Measurements from ENCODE around the gene ORMDL3.

Gene ORMDL3

DNA sequence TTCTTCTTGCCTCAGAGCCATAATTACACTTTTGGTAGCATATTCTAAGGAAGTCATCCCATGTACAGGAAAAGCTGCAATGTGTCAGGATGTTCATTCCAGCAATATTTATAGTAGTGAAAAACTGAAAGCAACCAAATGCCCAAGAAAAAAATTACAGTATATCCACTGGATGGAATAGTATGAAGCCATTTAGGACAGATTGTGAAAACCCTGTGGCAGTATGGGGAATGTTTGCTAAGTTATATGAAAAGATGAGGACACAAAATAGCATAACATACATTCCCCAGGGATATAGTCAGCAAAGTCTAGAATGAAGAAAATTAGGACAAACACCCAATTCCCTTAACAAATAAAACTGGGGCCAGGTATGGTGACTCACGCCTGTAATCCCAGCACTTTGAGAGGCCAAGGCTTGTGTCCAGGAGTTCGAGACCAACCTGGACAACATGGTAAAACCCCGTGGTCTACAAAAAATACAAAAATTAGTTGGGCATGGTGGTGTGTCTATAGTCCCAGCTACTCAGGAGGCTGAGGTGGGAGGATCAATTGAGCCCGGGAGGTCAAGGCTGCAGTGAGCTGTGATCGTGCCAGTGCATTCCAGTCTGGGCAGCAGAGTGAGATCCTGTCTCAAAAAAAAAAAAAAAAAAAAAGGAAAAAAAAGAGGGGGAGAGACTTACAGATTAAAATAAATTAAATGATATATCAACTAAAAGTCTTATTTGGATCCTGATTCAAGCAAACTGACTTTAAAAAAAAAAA lies 2.4 kb upstream of the ORMDL3 start:
- Histone ChIP-seq H3K27me3 (ENCODE audit: insufficient read depth, low read length, poor library complexity) (no peaks in the 10 kb centered on the region), H3K4ac (ENCODE audit: low read depth, low read length) (no peak overlapping the region), H3K23ac (ENCODE audit: low read length) (no peak overlapping the region), H2BK15ac (replicated peaks; ENCODE audit: low read depth) (no peak overlapping the region), H3K9ac (ENCODE audit: low read length) (no peak overlapping the region), H3K56ac (ENCODE audit: low read length) (no peak overlapping the region), H3K18ac (ENCODE audit: low read length) (no peak overlapping the region), H3K36me3 (ENCODE audit: control insufficient read depth, insufficient read depth, low read length) (no peaks in the 10 kb centered on the region), H3K79me2 (ENCODE audit: control insufficient read depth, insufficient read depth, low read length) (peaks cover 6% of the 10 kb centered on the region), H2BK120ac (ENCODE audit: low read depth, low read length) (no peak overlapping the region), H3K27ac (ENCODE audit: low read depth, low read length) (no peak overlapping the region), H3K4me2 (ENCODE audit: low read length) (no peak overlapping the region), H2AK5ac (ENCODE audit: low read length) (no peak overlapping the region), H4K5ac (ENCODE audit: low read length) (no peak overlapping the region), H4K8ac (ENCODE audit: low read depth, low read length) (no peak overlapping the region), H3K4me1 (ENCODE audit: control insufficient read depth, low read depth, low read length) (peaks cover 3% of the 10 kb centered on the region), H2BK5ac (ENCODE audit: low read length) (no peak overlapping the region), H3K4me3 (ENCODE audit: low read length) (no peak overlapping the region), H3K79me1 (ENCODE audit: low read length) (peaks cover 3% of the 10 kb centered on the region)
- WGBS (ENCODE audit: extremely low coverage, insufficient coverage, low lambda C conversion rate) = no CpG with 5 or more reads among the region's 5 CpGs
- DNase-seq = no peak

DNA sequence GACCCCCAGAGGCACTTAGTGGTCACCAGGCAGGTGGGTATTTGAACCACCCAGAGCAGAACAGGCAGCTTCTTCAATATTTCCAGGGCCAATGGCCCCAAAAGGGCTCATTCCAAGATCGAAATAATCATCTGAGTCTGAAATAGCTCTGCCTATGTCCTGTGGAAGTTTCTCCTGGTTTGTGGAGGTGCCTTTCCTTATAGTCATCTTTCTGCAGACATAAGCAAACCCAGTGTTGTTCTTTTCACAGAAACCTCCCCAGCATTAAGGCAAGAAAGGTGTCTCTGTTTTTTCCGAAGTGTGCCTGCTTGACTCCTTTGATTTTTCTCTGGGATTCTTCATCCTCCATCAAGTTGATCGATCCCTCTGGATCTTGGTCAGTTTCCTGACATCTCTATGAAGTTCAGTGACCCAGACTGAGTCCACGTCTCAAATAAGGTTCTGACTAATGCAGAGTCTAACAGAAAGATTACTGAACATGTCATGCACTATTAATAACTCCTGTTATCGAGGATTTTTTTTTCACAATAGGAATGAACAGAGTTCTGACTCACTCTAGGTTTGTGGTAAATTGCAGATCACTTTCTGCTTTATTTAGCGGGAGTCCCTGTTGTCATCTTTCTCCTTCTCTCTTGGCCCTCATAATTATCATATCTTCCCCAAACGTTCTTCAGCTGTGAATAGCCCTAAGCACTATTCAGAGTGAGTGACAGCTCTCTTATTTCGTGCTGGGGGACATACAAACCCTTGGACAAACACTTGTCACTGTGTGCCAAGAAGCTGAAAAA lies 1.7 kb upstream of the ORMDL3 start:
- Histone ChIP-seq H3K79me1 (ENCODE audit: low read length) (peaks cover 8% of the 10 kb centered on the region), H3K4me1 (ENCODE audit: control insufficient read depth, low read depth, low read length) (peaks cover 8% of the 10 kb centered on the region), H3K27me3 (ENCODE audit: insufficient read depth, low read length, poor library complexity) (no peaks in the 10 kb centered on the region), H3K27ac (ENCODE audit: low read depth, low read length) (no peak overlapping the region), H2BK120ac (ENCODE audit: low read depth, low read length) (no peak overlapping the region), H3K4ac (ENCODE audit: low read depth, low read length) (no peak overlapping the region), H4K8ac (ENCODE audit: low read depth, low read length) (no peak overlapping the region), H2BK15ac (replicated peaks; ENCODE audit: low read depth) (no peak overlapping the region), H3K18ac (ENCODE audit: low read length) (no peak overlapping the region), H3K79me2 (ENCODE audit: control insufficient read depth, insufficient read depth, low read length) (peaks cover 9% of the 10 kb centered on the region), H3K23ac (ENCODE audit: low read length) (no peak overlapping the region), H3K36me3 (ENCODE audit: control insufficient read depth, insufficient read depth, low read length) (no peaks in the 10 kb centered on the region), H2AK5ac (ENCODE audit: low read length) (no peak overlapping the region), H3K9ac (ENCODE audit: low read length) (no peak overlapping the region), H3K4me3 (ENCODE audit: low read length) (no peak overlapping the region), H4K5ac (ENCODE audit: low read length) (no peak overlapping the region), H2BK5ac (ENCODE audit: low read length) (no peak overlapping the region), H3K56ac (ENCODE audit: low read length) (no peak overlapping the region), H3K4me2 (ENCODE audit: low read length) (no peak overlapping the region)
- no CpG with 5 or more reads among the region's 8 CpGs for WGBS (ENCODE audit: extremely low coverage, insufficient coverage, low lambda C conversion rate)
- no peak for DNase-seq

GRCh38 chr17:39927929-39928857 lies 792 bp upstream of the ORMDL3 start:
- Histone ChIP-seq H3K4me3 (ENCODE audit: low read length) (peak overlapping the region; percentile 39), H3K4me2 (ENCODE audit: low read length) (peak overlapping the region; percentile 58), H3K4me1 (ENCODE audit: control insufficient read depth, low read depth, low read length) (peaks cover 9% of the 10 kb centered on the region), H4K8ac (ENCODE audit: low read depth, low read length) (no peak overlapping the region), H3K56ac (ENCODE audit: low read length) (peak overlapping the region; percentile 72), H2AK5ac (ENCODE audit: low read length) (no peak overlapping the region), H2BK15ac (replicated peaks; ENCODE audit: low read depth) (no peak overlapping the region), H3K9ac (ENCODE audit: low read length) (peak overlapping the region; percentile 66), H3K27me3 (ENCODE audit: insufficient read depth, low read length, poor library complexity) (no peaks in the 10 kb centered on the region), H3K4ac (ENCODE audit: low read depth, low read length) (peak overlapping the region; percentile 41), H3K18ac (ENCODE audit: low read length) (no peak overlapping the region), H2BK120ac (ENCODE audit: low read depth, low read length) (no peak overlapping the region), H3K36me3 (ENCODE audit: control insufficient read depth, insufficient read depth, low read length) (no peaks in the 10 kb centered on the region), H2BK5ac (ENCODE audit: low read length) (no peak overlapping the region), H3K79me1 (ENCODE audit: low read length) (peaks cover 11% of the 10 kb centered on the region), H3K27ac (ENCODE audit: low read depth, low read length) (peak overlapping the region; percentile 28), H4K5ac (ENCODE audit: low read length) (no peak overlapping the region), H3K79me2 (ENCODE audit: control insufficient read depth, insufficient read depth, low read length) (peaks cover 9% of the 10 kb centered on the region), H3K23ac (ENCODE audit: low read length) (no peak overlapping the region)
- DNase-seq = peak; percentile 80
- WGBS (ENCODE audit: extremely low coverage, insufficient coverage, low lambda C conversion rate) = no CpG with 5 or more reads among the region's 17 CpGs

DNA sequence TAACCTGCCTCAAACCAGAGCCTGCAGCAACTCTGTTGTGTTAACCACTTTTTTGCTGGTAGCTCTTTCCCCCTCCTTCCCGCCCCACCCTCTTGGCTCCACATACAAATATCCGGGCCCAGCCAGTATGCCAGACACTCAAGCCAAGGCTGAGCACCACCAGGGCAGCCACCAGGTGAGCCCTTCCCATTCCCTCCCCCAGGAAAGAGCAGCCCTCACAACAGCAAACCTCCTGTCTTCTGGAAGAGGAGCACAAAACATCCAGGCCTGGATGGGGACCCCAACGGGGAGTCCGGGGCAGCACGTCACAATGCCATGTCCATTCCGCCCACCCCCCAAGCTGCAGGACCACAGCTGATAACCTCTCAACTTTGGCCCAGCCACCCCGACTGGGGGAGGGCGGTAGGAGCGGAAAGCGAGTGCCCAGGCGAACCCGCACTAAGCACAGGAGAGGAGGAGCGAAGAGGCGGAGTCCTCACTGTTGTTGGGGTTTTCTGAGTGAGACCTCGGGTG lies 757 bp downstream of the ORMDL3 start:
- Histone ChIP-seq H3K4me2 (ENCODE audit: low read length) (peak overlapping the region; percentile 29), H3K23ac (ENCODE audit: low read length) (no peak overlapping the region), H3K36me3 (ENCODE audit: control insufficient read depth, insufficient read depth, low read length) (no peaks in the 10 kb centered on the region), H3K79me1 (ENCODE audit: low read length) (peaks cover 11% of the 10 kb centered on the region), H2BK5ac (ENCODE audit: low read length) (no peak overlapping the region), H3K18ac (ENCODE audit: low read length) (peak overlapping the region; percentile 54), H2AK5ac (ENCODE audit: low read length) (no peak overlapping the region), H3K56ac (ENCODE audit: low read length) (peak overlapping the region; percentile 86), H4K5ac (ENCODE audit: low read length) (no peak overlapping the region), H3K4ac (ENCODE audit: low read depth, low read length) (no peak overlapping the region), H3K9ac (ENCODE audit: low read length) (peak overlapping the region; percentile 81), H3K27me3 (ENCODE audit: insufficient read depth, low read length, poor library complexity) (no peaks in the 10 kb centered on the region), H3K27ac (ENCODE audit: low read depth, low read length) (no peak overlapping the region), H2BK15ac (replicated peaks; ENCODE audit: low read depth) (no peak overlapping the region), H3K79me2 (ENCODE audit: control insufficient read depth, insufficient read depth, low read length) (peaks cover 9% of the 10 kb centered on the region), H2BK120ac (ENCODE audit: low read depth, low read length) (no peak overlapping the region), H3K4me1 (ENCODE audit: control insufficient read depth, low read depth, low read length) (peaks cover 9% of the 10 kb centered on the region), H3K4me3 (ENCODE audit: low read length) (peak overlapping the region; percentile 64), H4K8ac (ENCODE audit: low read depth, low read length) (no peak overlapping the region)
- DNase-seq = peak; percentile 65
- WGBS (ENCODE audit: extremely low coverage, insufficient coverage, low lambda C conversion rate) = no CpG with 5 or more reads among the region's 15 CpGs

GRCh38 chr17:39926135-39926587 lies 1.2 kb downstream of the ORMDL3 start:
- no CpG with 5 or more reads among the region's 4 CpGs for WGBS (ENCODE audit: extremely low coverage, insufficient coverage, low lambda C conversion rate)
- no peak overlapping the region for H4K5ac ChIP-seq (ENCODE audit: low read length)
- no peak overlapping the region for H2BK120ac ChIP-seq (ENCODE audit: low read depth, low read length)
- H3K9ac ChIP-seq (ENCODE audit: low read length) = no peak overlapping the region
- peaks cover 9% of the 10 kb centered on the region for H3K79me2 ChIP-seq (ENCODE audit: control insufficient read depth, insufficient read depth, low read length)
- no peak overlapping the region for H2AK5ac ChIP-seq (ENCODE audit: low read length)
- H3K56ac ChIP-seq (ENCODE audit: low read length) = peak overlapping the region; percentile 86
- no peak overlapping the region for H3K23ac ChIP-seq (ENCODE audit: low read length)
- H3K4me3 ChIP-seq (ENCODE audit: low read length) = no peak overlapping the region
- no peaks in the 10 kb centered on the region for H3K27me3 ChIP-seq (ENCODE audit: insufficient read depth, low read length, poor library complexity)
- H2BK5ac ChIP-seq (ENCODE audit: low read length) = no peak overlapping the region
- no peak overlapping the region for H4K8ac ChIP-seq (ENCODE audit: low read depth, low read length)
- no peak overlapping the region for H3K27ac ChIP-seq (ENCODE audit: low read depth, low read length)
- H3K36me3 ChIP-seq (ENCODE audit: control insufficient read depth, insufficient read depth, low read length) = no peaks in the 10 kb centered on the region
- no peak overlapping the region for H3K4me2 ChIP-seq (ENCODE audit: low read length)
- no peak overlapping the region for H2BK15ac ChIP-seq (replicated peaks; ENCODE audit: low read depth)
- H3K18ac ChIP-seq (ENCODE audit: low read length) = no peak overlapping the region
- peaks cover 9% of the 10 kb centered on the region for H3K4me1 ChIP-seq (ENCODE audit: control insufficient read depth, low read depth, low read length)
- no peak overlapping the region for H3K4ac ChIP-seq (ENCODE audit: low read depth, low read length)
- H3K79me1 ChIP-seq (ENCODE audit: low read length) = peaks cover 11% of the 10 kb centered on the region
- no peak for DNase-seq
